SK-N-SH (cell line): ENCODE results near the gene UBTD1. TPM values are rescaled to one million over a fixed set of nuclear protein-coding genes. Genes with fewer than 3 reads are reported as not detected.

Source experiments
- CTCF ChIA-PET: fragments of 300-600, 350-600 bp; formaldehyde crosslinking; extraction: SDS; loops from one replicate; lab custom pipeline; 2021; lab: Yijun Ruan, JAX
- POLR2A ChIA-PET: fragments of 350-600 bp; sonication (Branson Sonifier 250); formaldehyde crosslinking; extraction: SDS; loops from one replicate; lab custom pipeline; 2020; ENCODE audit warnings: antibody characterized with exemption, inconsistent platforms; lab: Yijun Ruan, JAX
- DNase-seq: peaks from one replicate; pipeline ENCODE4 v3.0.0; 2012
- H2AFZ ChIP-seq: fragments of 200-600 bp; sonication (generic); 2 replicates; pipeline ENCODE4 v1.8.1; 2016; ENCODE audit warnings: antibody characterized with exemption, mild to moderate bottlenecking, low read depth
- H3F3A ChIP-seq: fragments of 200-600 bp; sonication (generic); replicated peaks from 2 replicates; pipeline ENCODE3; 2016; ENCODE audit warnings: antibody characterized with exemption, mild to moderate bottlenecking; ENCODE audit not compliant: insufficient read depth
- H3K27ac ChIP-seq, 2 experiments: fragments of 200-500 bp in 1 of 2; fragments of 200-600 bp in 1 of 2; sonication (Bioruptor generic) in 1 of 2; sonication (generic), shearing (Covaris generic) in 1 of 2; 2 replicates each; pipeline versions ENCODE4 v1.5.1 to v1.6.1; 2014 to 2016; ENCODE audit warnings: low read depth in 2 of 2, inconsistent platforms in 1 of 2, low read length in 1 of 2, mild to moderate bottlenecking in 1 of 2, mixed read lengths in 1 of 2
- H3K27me3 ChIP-seq: fragments of 200-600 bp; sonication (generic), shearing (Covaris generic); 2 replicates; pipeline ENCODE4 v1.6.1; 2016; ENCODE audit warnings: mixed run types; ENCODE audit not compliant: insufficient read depth
- H3K36me3 ChIP-seq, 2 experiments: fragments of 200-500 bp in 1 of 2; fragments of 200-600 bp in 1 of 2; sonication (Bioruptor generic) in 1 of 2; sonication (generic) in 1 of 2; replicated peaks in 1 of 2; 2 replicates each; pipeline versions ENCODE3 to v1.5.1; 2014 to 2016; ENCODE audit warnings: low read length in 1 of 2, mild to moderate bottlenecking in 1 of 2; ENCODE audit not compliant: insufficient read depth in 2 of 2, control insufficient read depth in 1 of 2
- H3K4me1 ChIP-seq, 2 experiments: fragments of 200-500 bp in 1 of 2; fragments of 200-600 bp in 1 of 2; sonication (Bioruptor generic) in 1 of 2; sonication (generic), shearing (Covaris generic) in 1 of 2; 2 replicates each; pipeline versions ENCODE4 v1.5.1 to v1.6.1; 2014 to 2016; ENCODE audit warnings: low read depth in 1 of 2, low read length in 1 of 2, mixed run types in 1 of 2; ENCODE audit not compliant: insufficient read depth in 2 of 2, control insufficient read depth in 1 of 2
- H3K4me2 ChIP-seq: fragments of 200-600 bp; sonication (generic), shearing (Covaris generic); 2 replicates; pipeline ENCODE4 v1.6.1; 2017; ENCODE audit warnings: mixed run types
- H3K4me3 ChIP-seq, 2 experiments: fragments of 200-500 bp in 1 of 2; fragments of 200-600 bp in 1 of 2; sonication (Bioruptor generic) in 1 of 2; sonication (generic), shearing (Covaris generic) in 1 of 2; 2 replicates each; pipeline versions ENCODE4 v1.5.1 to v1.8.1; 2014 to 2016; ENCODE audit warnings: low read depth in 2 of 2, inconsistent platforms in 1 of 2, low read length in 1 of 2, mild to moderate bottlenecking in 1 of 2, mixed read lengths in 1 of 2, moderate library complexity in 1 of 2
- H3K79me2 ChIP-seq: fragments of 200-600 bp; sonication (generic); 2 replicates; pipeline ENCODE4 v1.8.1; 2017; ENCODE audit warnings: mild to moderate bottlenecking; ENCODE audit not compliant: insufficient read depth
- H3K9ac ChIP-seq: fragments of 200-600 bp; sonication (generic); 2 replicates; pipeline ENCODE4 v1.6.1; 2017; ENCODE audit warnings: mixed run types
- H3K9me2 ChIP-seq: fragments of 200-600 bp; sonication (generic); 2 replicates; pipeline ENCODE4 v1.6.1; 2017; ENCODE audit warnings: mixed run types
- H3K9me3 ChIP-seq: fragments of 200-600 bp; sonication (generic); 2 replicates; pipeline ENCODE4 v1.6.1; 2017; ENCODE audit warnings: mixed run types, mild to moderate bottlenecking, moderate library complexity
- H4K20me1 ChIP-seq: fragments of 200-600 bp; sonication (generic); 2 replicates; pipeline ENCODE4 v1.6.1; 2017; ENCODE audit warnings: mild to moderate bottlenecking, mixed run types; ENCODE audit not compliant: insufficient read depth
- CHD2 ChIP-seq: fragments of 150-350 bp; IDR thresholded peaks from 2 replicates; pipeline ENCODE4 v1.6.1; 2018; ENCODE audit warnings: low read length; ENCODE audit not compliant: partially characterized antibody
- ELF1 ChIP-seq: IDR thresholded peaks from 2 replicates; pipeline ENCODE4 v1.4.0; 2012
- GABPA ChIP-seq: IDR thresholded peaks from 2 replicates; pipeline ENCODE4 v1.4.0; 2012; ENCODE audit warnings: low read depth, mild to moderate bottlenecking
- JUND ChIP-seq: IDR thresholded peaks from 2 replicates; pipeline ENCODE4 v1.4.0; 2012
- MEF2A ChIP-seq: IDR thresholded peaks from 2 replicates; pipeline ENCODE4 v1.4.0; 2012; ENCODE audit warnings: low read depth, borderline replicate concordance
- NFIC ChIP-seq: IDR thresholded peaks from 2 replicates; pipeline ENCODE4 v1.4.0; 2012; ENCODE audit warnings: borderline replicate concordance
- NRF1 ChIP-seq: IDR thresholded peaks from 2 replicates; pipeline ENCODE4 v1.6.1; 2012; ENCODE audit warnings: low read depth, mild to moderate bottlenecking, low read length
- RFX5 ChIP-seq: IDR thresholded peaks from 2 replicates; pipeline ENCODE4 v1.6.1; 2012; ENCODE audit warnings: mild to moderate bottlenecking, improper control_type of control experiment, low read length
- SMC3 ChIP-seq: IDR thresholded peaks from 2 replicates; pipeline ENCODE4 v1.6.1; 2012; ENCODE audit warnings: low read depth, low read length, improper control_type of control experiment
- TAF1 ChIP-seq: IDR thresholded peaks from 2 replicates; pipeline ENCODE4 v1.6.1; 2012; ENCODE audit warnings: low read depth, mild to moderate bottlenecking, low read length, moderate library complexity, borderline replicate concordance
- YY1 ChIP-seq: IDR thresholded peaks from 2 replicates; pipeline ENCODE4 v1.4.0; 2012; ENCODE audit warnings: low read depth, mild to moderate bottlenecking
- WGBS: methylation state at CpG from one replicate; pipeline ENCODE4 v1.1.6; 2017; ENCODE audit warnings: low lambda C conversion rate; 5-methylcytosine and 5-hydroxymethylcytosine counted together
- polyA plus RNA-seq, 3 experiments: library from polyadenylated mRNA; depleted of rRNA; stranded (reverse); fragments of >200 nt; gene quantifications; 2 replicates each; pipeline ENCODE4 v1.2.3, GENCODE V29; 2012
- TF ChIP-seq, protein P1 (sequence below): IDR thresholded peaks from 2 replicates; pipeline ENCODE4; 2012
- TF ChIP-seq, protein P2 (sequence below): fragments of 150-350 bp; IDR thresholded peaks from 2 replicates; pipeline ENCODE4 v1.6.1; 2016; ENCODE audit warnings: mild to moderate bottlenecking, low read depth, low read length
- TF ChIP-seq, protein P3 (sequence below): fragments of 150-350 bp; IDR thresholded peaks from 2 replicates; pipeline ENCODE4 v1.6.1; 2017; ENCODE audit warnings: antibody characterized with exemption, low read length, low read depth, borderline replicate concordance
- TF ChIP-seq, protein P4 (sequence below): IDR thresholded peaks from 2 replicates; pipeline ENCODE4 v1.4.0; 2012; ENCODE audit warnings: low read depth, borderline replicate concordance

Gene UBTD1
- polyA plus RNA-seq, 1 of the 3 experiments (the other 2 are of a cell fraction) = 38.8 TPM

DNA sequence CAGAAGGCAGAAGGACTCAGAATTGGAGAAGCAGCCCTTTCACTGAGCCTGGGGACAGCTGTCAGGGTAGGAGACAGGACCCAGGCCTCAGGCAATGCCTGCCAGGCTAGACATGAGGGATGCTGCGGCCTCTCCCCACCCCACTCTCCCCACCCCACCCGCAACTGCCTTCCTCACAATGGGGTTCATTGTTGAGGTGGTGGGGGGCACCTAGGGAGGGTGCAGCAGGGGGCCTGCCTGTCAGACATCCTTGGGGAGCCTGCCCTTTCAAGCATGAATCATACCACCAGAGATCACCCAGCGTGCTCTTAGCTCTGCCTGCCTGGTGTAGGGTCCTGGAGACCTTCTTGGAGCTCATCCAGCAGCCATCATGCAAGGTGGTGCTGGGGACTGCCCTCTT is 90.8 kb downstream of the UBTD1 start, which contains the start of gene C10orf62:
Gene C10orf62 (plus strand): TSS at position 243 of the 400 bp plus-strand sequence. CDS start 177 bp downstream, outside the sequence.
- no peak within 1 kb of the TSS for H3K27ac ChIP-seq
- DNase-seq = peak; percentile 12
- no peak within 1 kb of the TSS for H3K4me2 ChIP-seq
- no peak within 1 kb of the TSS for H2AFZ ChIP-seq
- POLR2A ChIA-PET = no interaction called here
- H4K20me1 ChIP-seq = no peaks in the 10 kb centered on the region
- TF ChIP-seq SMC3 = no peak
- TF ChIP-seq YY1 = no peak
- no peak for TF ChIP-seq NRF1
- TF ChIP-seq, protein P1, sequence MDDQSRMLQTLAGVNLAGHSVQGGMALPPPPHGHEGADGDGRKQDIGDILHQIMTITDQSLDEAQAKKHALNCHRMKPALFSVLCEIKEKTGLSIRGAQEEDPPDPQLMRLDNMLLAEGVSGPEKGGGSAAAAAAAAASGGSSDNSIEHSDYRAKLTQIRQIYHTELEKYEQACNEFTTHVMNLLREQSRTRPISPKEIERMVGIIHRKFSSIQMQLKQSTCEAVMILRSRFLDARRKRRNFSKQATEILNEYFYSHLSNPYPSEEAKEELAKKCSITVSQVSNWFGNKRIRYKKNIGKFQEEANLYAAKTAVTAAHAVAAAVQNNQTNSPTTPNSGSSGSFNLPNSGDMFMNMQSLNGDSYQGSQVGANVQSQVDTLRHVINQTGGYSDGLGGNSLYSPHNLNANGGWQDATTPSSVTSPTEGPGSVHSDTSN = no peak
- TF ChIP-seq RFX5 = no peak
- no peak for TF ChIP-seq GABPA
- no peak for TF ChIP-seq ELF1
- TF ChIP-seq, protein P2, sequence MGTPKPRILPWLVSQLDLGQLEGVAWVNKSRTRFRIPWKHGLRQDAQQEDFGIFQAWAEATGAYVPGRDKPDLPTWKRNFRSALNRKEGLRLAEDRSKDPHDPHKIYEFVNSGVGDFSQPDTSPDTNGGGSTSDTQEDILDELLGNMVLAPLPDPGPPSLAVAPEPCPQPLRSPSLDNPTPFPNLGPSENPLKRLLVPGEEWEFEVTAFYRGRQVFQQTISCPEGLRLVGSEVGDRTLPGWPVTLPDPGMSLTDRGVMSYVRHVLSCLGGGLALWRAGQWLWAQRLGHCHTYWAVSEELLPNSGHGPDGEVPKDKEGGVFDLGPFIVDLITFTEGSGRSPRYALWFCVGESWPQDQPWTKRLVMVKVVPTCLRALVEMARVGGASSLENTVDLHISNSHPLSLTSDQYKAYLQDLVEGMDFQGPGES = no peak
- TF ChIP-seq JUND = no peak
- TF ChIP-seq, protein P3, sequence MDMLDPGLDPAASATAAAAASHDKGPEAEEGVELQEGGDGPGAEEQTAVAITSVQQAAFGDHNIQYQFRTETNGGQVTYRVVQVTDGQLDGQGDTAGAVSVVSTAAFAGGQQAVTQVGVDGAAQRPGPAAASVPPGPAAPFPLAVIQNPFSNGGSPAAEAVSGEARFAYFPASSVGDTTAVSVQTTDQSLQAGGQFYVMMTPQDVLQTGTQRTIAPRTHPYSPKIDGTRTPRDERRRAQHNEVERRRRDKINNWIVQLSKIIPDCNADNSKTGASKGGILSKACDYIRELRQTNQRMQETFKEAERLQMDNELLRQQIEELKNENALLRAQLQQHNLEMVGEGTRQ = no peak
- no peak for TF ChIP-seq NFIC
- TF ChIP-seq, protein P4, sequence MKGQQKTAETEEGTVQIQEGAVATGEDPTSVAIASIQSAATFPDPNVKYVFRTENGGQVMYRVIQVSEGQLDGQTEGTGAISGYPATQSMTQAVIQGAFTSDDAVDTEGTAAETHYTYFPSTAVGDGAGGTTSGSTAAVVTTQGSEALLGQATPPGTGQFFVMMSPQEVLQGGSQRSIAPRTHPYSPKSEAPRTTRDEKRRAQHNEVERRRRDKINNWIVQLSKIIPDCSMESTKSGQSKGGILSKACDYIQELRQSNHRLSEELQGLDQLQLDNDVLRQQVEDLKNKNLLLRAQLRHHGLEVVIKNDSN = no peak
- no peak within 1 kb of the TSS for H3K9ac ChIP-seq
- no peak within 1 kb of the TSS for H3K4me3 ChIP-seq
- H3K36me3 ChIP-seq = no peaks in the 10 kb centered on the region
- WGBS = no CpG with 5 or more reads among the region's 3 CpGs
- no peaks in the 10 kb centered on the region for H3K79me2 ChIP-seq
- no peaks in the 10 kb centered on the region for H3K27me3 ChIP-seq
- H3F3A ChIP-seq = peaks cover 7% of the 10 kb centered on the region
- CTCF ChIA-PET = interaction anchor here (0.6 to 1.9 kb wide), 5 partner anchors 13 to 36 kb away, joined by 3 to 10 read pairs (median 3); partner anchors contain the start of gene ANKRD2
- H3K4me1 ChIP-seq = peaks cover 5 to 10% of the 10 kb centered on the region in 2 experiments; a peak in 2 of 4 replicates
- H3K9me2 ChIP-seq = no peaks in the 10 kb centered on the region
- no peaks in the 10 kb centered on the region for H3K9me3 ChIP-seq

DNA sequence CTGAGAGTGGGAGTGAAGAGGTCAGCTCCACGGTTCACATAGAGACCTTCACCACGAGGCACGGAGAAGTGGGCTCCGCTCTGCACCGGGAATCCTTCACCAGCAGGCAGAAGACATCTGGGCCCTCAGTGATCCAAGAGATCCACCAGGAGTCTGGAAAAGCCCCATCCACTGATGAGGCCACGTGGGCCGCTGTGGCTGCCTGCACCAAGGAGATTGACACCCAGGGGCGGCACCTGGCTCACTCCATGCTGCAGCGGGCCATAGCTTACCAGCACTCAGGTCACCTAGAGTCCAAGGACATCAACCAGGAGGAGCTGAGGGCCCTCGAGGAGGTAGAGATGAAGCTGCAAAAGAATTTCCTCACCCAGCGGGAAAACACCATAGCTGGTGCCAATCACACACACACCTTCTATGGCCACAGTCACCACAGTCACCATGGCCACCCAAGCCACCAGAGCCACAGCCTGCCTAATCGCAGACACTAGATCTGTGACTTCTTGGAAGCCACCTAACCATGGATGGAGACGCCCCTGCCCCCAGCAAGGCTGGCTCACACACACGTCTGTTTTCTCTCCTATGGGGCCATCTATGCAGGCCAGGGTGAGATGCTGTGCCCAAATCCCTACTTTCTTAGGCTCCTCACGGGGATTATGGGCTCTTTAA is 91.5 kb downstream of the UBTD1 start:
- no peak overlapping the region for H3K9ac ChIP-seq
- no peaks in the 10 kb centered on the region for H3K27me3 ChIP-seq
- H3K4me3 ChIP-seq = no peak overlapping the region
- peaks cover 15% of the 10 kb centered on the region for H3F3A ChIP-seq
- ChIA-PET CTCF (interaction anchor here (0.6 to 1.9 kb wide), 6 partner anchors 8 to 36 kb away, joined by 3 to 10 read pairs (median 4); partner anchors contain the start of gene ANKRD2), POLR2A (no interaction called here)
- peaks cover 3 to 5% of the 10 kb centered on the region in 2 experiments; a peak in 2 of 4 replicates for H3K4me1 ChIP-seq
- H2AFZ ChIP-seq = no peak overlapping the region
- no peaks in the 10 kb centered on the region for H3K9me3 ChIP-seq
- WGBS = 94% methylated on average over 11 of the region's 15 CpGs
- H3K36me3 ChIP-seq = no peaks in the 10 kb centered on the region
- H3K79me2 ChIP-seq = no peaks in the 10 kb centered on the region
- peak; percentile 4 for DNase-seq
- H4K20me1 ChIP-seq = no peaks in the 10 kb centered on the region
- no peaks in the 10 kb centered on the region for H3K9me2 ChIP-seq
- H3K4me2 ChIP-seq = no peak overlapping the region
- H3K27ac ChIP-seq = no peak overlapping the region
- no peak for TF ChIP-seq MEF2A
- TF ChIP-seq, protein P3 = no peak
- TF ChIP-seq GABPA = no peak
- TF ChIP-seq TAF1 = no peak
- no peak for TF ChIP-seq CHD2
- no peak for TF ChIP-seq RFX5
- TF ChIP-seq, all 33 proteins: peak for 0
